IMR-90 (cell line): ENCODE data around the gene DPYD.

ENCODE experiments used
- BHLHE40 ChIP-seq: fragments of 150-350 bp; IDR thresholded peaks from 2 replicates; pipeline ENCODE4 v1.6.1; 2016; ENCODE audit warnings: mild to moderate bottlenecking, low read depth, low read length
- CHD1 ChIP-seq: IDR thresholded peaks from 2 replicates; pipeline ENCODE4 v1.6.1; 2012; ENCODE audit warnings: low read depth, low read length, improper control_type of control experiment
- MAZ ChIP-seq: IDR thresholded peaks from 2 replicates; pipeline ENCODE4 v1.6.1; 2012; ENCODE audit warnings: low read depth, mild to moderate bottlenecking, low read length, improper control_type of control experiment, moderate library complexity, borderline replicate concordance
- MXI1 ChIP-seq: IDR thresholded peaks from 2 replicates; pipeline ENCODE4 v1.6.1; 2012; ENCODE audit warnings: low read depth, mild to moderate bottlenecking, low read length, moderate library complexity, borderline replicate concordance
- NFE2L2 ChIP-seq: fragments of 150-350 bp; IDR thresholded peaks from 2 replicates; pipeline ENCODE4 v1.6.1; 2016; ENCODE audit warnings: low read depth, mild to moderate bottlenecking, low read length
- POLR2A ChIP-seq: IDR thresholded peaks from 2 replicates; pipeline ENCODE4 v1.6.1; 2012; ENCODE audit warnings: mild to moderate bottlenecking, low read depth, low read length
- RCOR1 ChIP-seq: IDR thresholded peaks from 2 replicates; pipeline ENCODE4 v1.6.1; 2012; ENCODE audit warnings: mild to moderate bottlenecking, low read length, improper control_type of control experiment; ENCODE audit not compliant: insufficient replicate concordance
- RFX5 ChIP-seq: IDR thresholded peaks from 2 replicates; pipeline ENCODE4 v1.8.0; 2012; ENCODE audit warnings: low read depth, mild to moderate bottlenecking, low read length, moderate library complexity
- SMC3 ChIP-seq: fragments of 150-350 bp; IDR thresholded peaks from 2 replicates; pipeline ENCODE4 v1.6.1; 2016; ENCODE audit warnings: low read depth, mild to moderate bottlenecking, antibody characterized with exemption, low read length, moderate library complexity
- TF ChIP-seq, protein P1 (sequence below): conservative IDR thresholded peaks from 2 replicates; pipeline ENCODE4 v1.5.1; 2012; ENCODE audit warnings: mild to moderate bottlenecking, low read depth, low read length, improper control_type of control experiment
- TF ChIP-seq, protein P2 (sequence below): fragments of 150-350 bp; IDR thresholded peaks from 2 replicates; pipeline ENCODE4 v1.6.1; 2016; ENCODE audit warnings: low read depth, mild to moderate bottlenecking, low read length, moderate library complexity, borderline replicate concordance

- TF ChIP-seq MXI1 (no peak), POLR2A (no peak), BHLHE40 (no peak), CHD1 (no peak), RCOR1 (no peak), SMC3 (no peak), RFX5 (no peak), MAZ (no peak), NFE2L2 (no peak)
- TF ChIP-seq, protein P1, sequence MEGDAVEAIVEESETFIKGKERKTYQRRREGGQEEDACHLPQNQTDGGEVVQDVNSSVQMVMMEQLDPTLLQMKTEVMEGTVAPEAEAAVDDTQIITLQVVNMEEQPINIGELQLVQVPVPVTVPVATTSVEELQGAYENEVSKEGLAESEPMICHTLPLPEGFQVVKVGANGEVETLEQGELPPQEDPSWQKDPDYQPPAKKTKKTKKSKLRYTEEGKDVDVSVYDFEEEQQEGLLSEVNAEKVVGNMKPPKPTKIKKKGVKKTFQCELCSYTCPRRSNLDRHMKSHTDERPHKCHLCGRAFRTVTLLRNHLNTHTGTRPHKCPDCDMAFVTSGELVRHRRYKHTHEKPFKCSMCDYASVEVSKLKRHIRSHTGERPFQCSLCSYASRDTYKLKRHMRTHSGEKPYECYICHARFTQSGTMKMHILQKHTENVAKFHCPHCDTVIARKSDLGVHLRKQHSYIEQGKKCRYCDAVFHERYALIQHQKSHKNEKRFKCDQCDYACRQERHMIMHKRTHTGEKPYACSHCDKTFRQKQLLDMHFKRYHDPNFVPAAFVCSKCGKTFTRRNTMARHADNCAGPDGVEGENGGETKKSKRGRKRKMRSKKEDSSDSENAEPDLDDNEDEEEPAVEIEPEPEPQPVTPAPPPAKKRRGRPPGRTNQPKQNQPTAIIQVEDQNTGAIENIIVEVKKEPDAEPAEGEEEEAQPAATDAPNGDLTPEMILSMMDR = no peak
- TF ChIP-seq, protein P2, sequence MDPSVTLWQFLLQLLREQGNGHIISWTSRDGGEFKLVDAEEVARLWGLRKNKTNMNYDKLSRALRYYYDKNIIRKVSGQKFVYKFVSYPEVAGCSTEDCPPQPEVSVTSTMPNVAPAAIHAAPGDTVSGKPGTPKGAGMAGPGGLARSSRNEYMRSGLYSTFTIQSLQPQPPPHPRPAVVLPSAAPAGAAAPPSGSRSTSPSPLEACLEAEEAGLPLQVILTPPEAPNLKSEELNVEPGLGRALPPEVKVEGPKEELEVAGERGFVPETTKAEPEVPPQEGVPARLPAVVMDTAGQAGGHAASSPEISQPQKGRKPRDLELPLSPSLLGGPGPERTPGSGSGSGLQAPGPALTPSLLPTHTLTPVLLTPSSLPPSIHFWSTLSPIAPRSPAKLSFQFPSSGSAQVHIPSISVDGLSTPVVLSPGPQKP = no peak
These were observed 39.6 kb upstream of the DPYD start for GRCh38 chr1:97960470-97960869.
